GM19099 (cell line): ENCODE data around the gene GMNC.

Experiments used
- POLR2A ChIP-seq: IDR thresholded peaks from 3 replicates; pipeline ENCODE4 v1.6.1; 2011; ENCODE audit warnings: low read depth; ENCODE audit not compliant: insufficient read length; ENCODE audit errors: extremely low read depth

The GMNC gene

GRCh38 chr3:190863119-190863465 lies 598 bp upstream of the GMNC start:
- TF ChIP-seq POLR2A: no peak

DNA sequence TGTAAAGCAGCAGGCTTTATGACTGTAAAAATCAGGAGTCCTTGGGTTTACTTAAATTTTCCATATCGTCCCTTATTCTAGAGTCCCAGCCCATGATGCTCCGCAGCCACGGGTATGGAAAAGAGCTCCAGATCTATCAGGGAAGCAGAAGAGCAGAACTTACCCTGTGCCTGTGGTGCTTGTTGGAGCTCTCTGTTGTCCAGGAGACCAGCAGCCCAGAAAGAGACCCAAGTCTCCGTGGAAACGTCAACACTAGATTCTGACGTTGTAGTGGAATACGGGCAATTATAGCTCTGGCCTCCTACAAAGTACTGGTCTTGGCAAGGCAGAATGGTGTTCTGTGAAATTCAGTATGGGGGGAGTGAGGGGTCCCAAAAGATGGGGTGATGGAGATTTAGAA lies 2.0 kb downstream of the GMNC start:
- TF ChIP-seq POLR2A: no peak

DNA sequence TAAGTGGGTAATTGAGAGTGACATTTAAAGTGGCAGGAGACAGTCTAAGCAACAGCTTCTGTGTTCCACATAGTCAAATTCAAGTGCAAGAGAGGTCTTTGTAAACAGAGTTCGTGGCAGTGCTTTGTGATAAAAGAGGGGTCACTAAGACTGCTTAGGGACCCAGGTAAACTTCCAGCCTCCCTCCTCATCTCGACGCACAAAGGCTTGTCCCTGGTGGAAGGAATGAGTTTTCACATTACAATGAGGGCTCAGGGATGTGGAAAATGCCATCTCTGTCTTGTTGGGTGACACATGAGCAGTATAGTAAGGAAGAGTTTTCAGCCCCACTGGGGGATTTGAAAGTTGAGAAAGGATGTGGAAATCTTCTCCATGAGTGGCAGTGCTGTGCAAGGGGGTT lies 7.3 kb downstream of the GMNC start:
- no peak for TF ChIP-seq POLR2A

GRCh38 chr3:190854062-190854461 lies 8.4 kb downstream of the GMNC start:
- no peak for TF ChIP-seq POLR2A

GRCh38 chr3:190853464-190853863 lies 9.0 kb downstream of the GMNC start:
- TF ChIP-seq POLR2A: no peak

- TF ChIP-seq POLR2A: no peak
Measured at GRCh38 chr3:190849607-190850006, 12.9 kb downstream of the GMNC start.

DNA sequence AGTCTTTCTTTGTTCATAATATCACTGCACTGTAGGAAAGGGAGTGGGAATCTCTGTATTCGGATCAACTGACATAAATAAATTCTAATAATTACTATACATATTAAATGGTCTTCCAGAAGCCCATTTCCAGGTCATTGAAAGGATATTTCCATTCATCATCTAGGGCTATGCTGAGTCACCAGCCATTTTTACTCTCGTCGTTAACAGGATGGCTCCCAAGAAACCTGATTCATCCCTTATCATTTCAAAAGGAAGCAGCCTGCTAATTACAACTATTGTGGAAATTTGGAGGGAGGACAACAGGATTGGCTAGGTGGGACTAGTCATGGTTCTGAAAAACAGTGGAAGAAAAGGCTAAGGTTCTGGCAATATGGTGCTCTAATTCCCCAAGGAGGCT lies 13.6 kb downstream of the GMNC start:
- no peak for TF ChIP-seq POLR2A

- TF ChIP-seq POLR2A: no peak
Measured at GRCh38 chr3:190847436-190847835, 15.1 kb downstream of the GMNC start.

GRCh38 chr3:190840146-190840545 lies 22.3 kb downstream of the GMNC start:
- TF ChIP-seq POLR2A: no peak

- no peak for TF ChIP-seq POLR2A
Measured at GRCh38 chr3:190831225-190831624, 31.3 kb downstream of the GMNC start.

- no peak for TF ChIP-seq POLR2A
Measured at GRCh38 chr3:190830031-190830430, 32.5 kb downstream of the GMNC start.

DNA sequence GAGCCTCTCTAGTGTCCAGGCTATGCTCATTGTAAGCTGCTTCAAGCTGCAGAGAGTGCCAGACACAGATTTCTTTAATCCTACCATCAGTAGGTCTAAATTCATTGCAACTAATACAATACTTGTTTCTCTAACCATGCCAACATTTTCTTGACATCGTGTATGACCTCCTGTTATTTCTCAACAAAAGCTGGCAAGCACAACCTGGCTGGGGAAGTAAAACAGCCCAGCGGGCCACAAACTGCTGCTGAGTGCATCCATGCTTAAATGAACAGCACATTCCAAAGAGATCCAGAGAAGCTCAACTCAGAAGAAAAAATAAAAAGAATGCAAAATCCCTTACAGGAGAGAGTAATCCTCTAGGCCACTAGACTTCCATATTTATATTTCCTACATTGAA lies 36.5 kb downstream of the GMNC start:
- no peak for TF ChIP-seq POLR2A

DNA sequence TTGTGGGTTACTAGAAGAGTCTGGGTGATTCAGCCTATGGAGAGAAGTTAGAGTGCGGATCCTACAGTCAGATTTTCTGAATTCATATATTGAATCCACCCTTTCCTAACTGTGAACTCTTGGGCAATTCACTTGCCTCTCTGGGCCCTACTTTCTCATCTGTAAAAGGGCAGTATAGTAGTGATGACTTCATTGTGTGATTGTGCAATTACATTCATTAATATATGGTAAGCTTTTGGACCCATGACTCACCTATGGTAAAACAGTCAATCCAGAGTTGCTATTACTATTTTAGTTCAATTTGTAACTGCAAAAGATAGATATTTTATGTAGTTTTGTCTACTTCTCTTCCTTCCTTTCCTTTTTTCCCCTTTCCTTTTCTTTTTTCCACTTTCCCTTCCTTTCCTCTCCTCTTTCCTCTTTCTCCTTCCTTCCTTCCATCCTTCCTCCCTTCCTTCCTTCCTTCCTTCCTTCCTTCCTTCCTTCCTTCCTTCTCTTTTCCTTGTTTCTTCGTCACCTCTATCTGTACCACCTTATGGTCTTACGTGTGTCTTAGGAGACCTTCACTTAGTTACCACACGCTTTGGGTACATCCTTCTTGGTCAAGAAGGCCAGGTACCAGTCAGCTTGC lies 37.0 kb downstream of the GMNC start:
- no peak for TF ChIP-seq POLR2A

DNA sequence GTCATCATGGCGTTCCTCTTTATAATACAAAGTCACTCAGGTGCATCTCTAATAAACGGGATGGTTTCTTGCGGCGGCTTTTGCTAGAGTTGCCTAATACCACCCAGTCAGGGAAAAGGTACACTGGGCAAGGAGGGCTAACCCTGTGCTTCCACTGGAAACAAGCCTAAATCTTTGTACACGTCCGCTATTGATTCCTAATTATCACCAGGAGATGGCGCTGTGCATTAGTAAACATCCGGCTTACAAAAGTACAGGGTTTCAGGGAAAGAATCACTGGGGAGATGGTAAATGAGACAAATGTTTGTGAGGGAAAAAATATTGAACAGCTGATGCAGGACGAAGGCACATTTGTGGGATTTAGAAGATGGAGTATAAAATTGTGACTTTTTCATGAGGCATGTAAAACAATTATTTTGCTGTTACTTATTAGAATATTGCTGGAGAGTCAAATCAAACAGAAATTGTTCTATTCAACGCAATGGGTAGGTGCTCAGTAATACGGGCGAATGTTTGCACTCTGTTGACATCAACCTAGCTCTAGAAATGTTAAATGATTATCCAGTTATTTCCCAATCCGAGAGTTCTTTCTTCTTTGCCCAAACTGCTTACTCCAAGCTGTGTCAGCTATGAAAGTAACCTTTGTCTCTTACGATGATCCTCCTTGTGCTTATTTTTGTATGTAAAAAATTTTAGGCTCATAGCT lies 50.6 kb downstream of the GMNC start:
- no peak for TF ChIP-seq POLR2A

- TF ChIP-seq POLR2A: no peak
Measured at GRCh38 chr3:190810957-190811356, 51.5 kb downstream of the GMNC start.

DNA sequence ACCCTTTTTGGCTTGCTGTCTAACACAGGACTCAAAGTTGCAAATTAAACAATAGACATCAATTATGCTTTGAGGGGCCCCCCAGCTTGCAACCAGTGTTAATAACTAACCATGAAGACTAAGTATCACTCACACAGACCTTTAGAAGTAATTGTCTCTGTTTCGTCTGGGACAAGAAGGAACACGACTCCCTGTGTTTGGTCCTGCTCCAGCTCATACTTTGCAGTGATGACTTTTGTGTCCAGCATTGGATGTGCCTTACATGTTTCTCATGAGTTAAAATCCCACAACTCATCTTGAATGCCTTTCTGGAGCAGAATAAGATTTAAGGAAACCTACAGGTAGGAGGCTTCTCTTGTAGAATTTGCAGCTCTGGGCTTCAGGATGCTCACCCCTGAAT lies 53.1 kb downstream of the GMNC start:
- no peak for TF ChIP-seq POLR2A
